ENCODE measurements around the gene ZNF366. TPM values are rescaled to one million over a fixed set of nuclear protein-coding genes. Genes with fewer than 3 reads are reported as not detected.

The ZNF366 gene
- polyA plus RNA-seq, 1 donor (not counting 4 experiments of a cell fraction or from before 2014, with no cell fraction given) = not detected

GRCh38 chr5:72447751-72448150 lies 59.5 kb downstream of the ZNF366 start:
- no peak overlapping the region for H3K9ac ChIP-seq (ENCODE audit: control insufficient read depth, extremely low read depth, insufficient read depth, low read length)
- no peaks in the 10 kb centered on the region for H3K9me1 ChIP-seq (ENCODE audit: control insufficient read depth, extremely low read depth, insufficient read depth, low read length)
- TF ChIP-seq EZH2 (IDR thresholded peaks at IDR 0.05; ENCODE audit: low read length) (no peak), CTCF (optimal IDR thresholded peaks at IDR 0.05 in 1 of 3, IDR thresholded peaks at IDR 0.05 in 1 of 3, conservative IDR thresholded peaks at IDR 0.05 in 1 of 3; ENCODE audit: extremely low read depth in 1 of 3, insufficient read depth in 2 of 3, low read length in 3 of 3) (no peak)
- no peak overlapping the region for H3K4me2 ChIP-seq (ENCODE audit: control insufficient read depth, extremely low read depth, insufficient read depth, low read depth, low read length)
- no peaks in the 10 kb centered on the region for H3K27me3 ChIP-seq (ENCODE audit: control insufficient read depth, extremely low read depth, insufficient read depth, low read length)
- FAIRE-seq (no peak), DNase-seq (ENCODE audit: low read depth, low spot score) (no peak)
- H2AFZ ChIP-seq (ENCODE audit: control insufficient read depth, low read length) = no peak overlapping the region
- dilution Hi-C loops (cut with MboI; ENCODE audit: extremely low pct_ligation_motif_present, low sequenced_read_pairs) = no loop called here
- H3K27ac ChIP-seq (ENCODE audit: control insufficient read depth, insufficient read depth, low read length) = no peak overlapping the region
- no peaks in the 10 kb centered on the region for H3K79me2 ChIP-seq (ENCODE audit: control insufficient read depth, insufficient read depth, low read length)
- peaks cover 11% of the 10 kb centered on the region for H3K4me1 ChIP-seq (ENCODE audit: control insufficient read depth, extremely low read depth, insufficient read depth, low read length)
- H3K9me3 ChIP-seq (ENCODE audit: control insufficient read depth, low read depth, low read length) = no peaks in the 10 kb centered on the region
- H4K20me1 ChIP-seq (ENCODE audit: control insufficient read depth, extremely low read depth, insufficient read depth, low read length) = no peaks in the 10 kb centered on the region
- no peaks in the 10 kb centered on the region for H3K36me3 ChIP-seq (ENCODE audit: control insufficient read depth in 2 of 2, extremely low read depth in 1 of 2, insufficient read depth in 2 of 2, low read length in 2 of 2)
- H3K4me3 ChIP-seq (ENCODE audit: control insufficient read depth in 2 of 3, extremely low read depth in 1 of 3, insufficient read depth in 2 of 3, low read depth in 1 of 3, low read length in 3 of 3) = no peak overlapping the region

GRCh38 chr5:72445969-72446368 lies 61.2 kb downstream of the ZNF366 start:
- peaks cover 15% of the 10 kb centered on the region for H3K4me1 ChIP-seq (ENCODE audit: control insufficient read depth, extremely low read depth, insufficient read depth, low read length)
- H3K79me2 ChIP-seq (ENCODE audit: control insufficient read depth, insufficient read depth, low read length) = no peaks in the 10 kb centered on the region
- no peak overlapping the region for H3K9ac ChIP-seq (ENCODE audit: control insufficient read depth, extremely low read depth, insufficient read depth, low read length)
- no peaks in the 10 kb centered on the region for H3K9me1 ChIP-seq (ENCODE audit: control insufficient read depth, extremely low read depth, insufficient read depth, low read length)
- no peak overlapping the region for H3K4me3 ChIP-seq (ENCODE audit: control insufficient read depth in 2 of 3, extremely low read depth in 1 of 3, insufficient read depth in 2 of 3, low read depth in 1 of 3, low read length in 3 of 3)
- H4K20me1 ChIP-seq (ENCODE audit: control insufficient read depth, extremely low read depth, insufficient read depth, low read length) = no peaks in the 10 kb centered on the region
- no peak overlapping the region for H2AFZ ChIP-seq (ENCODE audit: control insufficient read depth, low read length)
- H3K27me3 ChIP-seq (ENCODE audit: control insufficient read depth, extremely low read depth, insufficient read depth, low read length) = no peaks in the 10 kb centered on the region
- no peak for DNase-seq (ENCODE audit: low read depth, low spot score)
- no peak overlapping the region for H3K4me2 ChIP-seq (ENCODE audit: control insufficient read depth, extremely low read depth, insufficient read depth, low read depth, low read length)
- dilution Hi-C loops (cut with MboI; ENCODE audit: extremely low pct_ligation_motif_present, low sequenced_read_pairs) = no loop called here
- no peak for FAIRE-seq
- no peaks in the 10 kb centered on the region for H3K36me3 ChIP-seq (ENCODE audit: control insufficient read depth in 2 of 2, extremely low read depth in 1 of 2, insufficient read depth in 2 of 2, low read length in 2 of 2)
- TF ChIP-seq EZH2 (IDR thresholded peaks at IDR 0.05; ENCODE audit: low read length) = no peak
- no peak for TF ChIP-seq CTCF (optimal IDR thresholded peaks at IDR 0.05 in 1 of 3, IDR thresholded peaks at IDR 0.05 in 1 of 3, conservative IDR thresholded peaks at IDR 0.05 in 1 of 3; ENCODE audit: extremely low read depth in 1 of 3, insufficient read depth in 2 of 3, low read length in 3 of 3)
- H3K27ac ChIP-seq (ENCODE audit: control insufficient read depth, insufficient read depth, low read length) = no peak overlapping the region
- H3K9me3 ChIP-seq (ENCODE audit: control insufficient read depth, low read depth, low read length) = no peaks in the 10 kb centered on the region

All from keratinocyte (primary cell).